SU-DHL-6 (cell line): ENCODE measurements around the gene PCED1A.

ENCODE experiments used
- H2AFZ ChIP-seq: fragments of 200-600 bp; sonication (generic); 2 replicates; pipeline ENCODE4 v1.6.1; 2014; ENCODE audit warnings: low read depth, mild to moderate bottlenecking, moderate library complexity, mixed read lengths, antibody characterized with exemption, low read length; ENCODE audit not compliant: severe bottlenecking
- H3F3A ChIP-seq: fragments of 200-600 bp; shearing (Covaris generic); 2 replicates; pipeline ENCODE4 v1.6.0; 2016; ENCODE audit warnings: antibody characterized with exemption, mild to moderate bottlenecking; ENCODE audit not compliant: insufficient read depth
- H3K27ac ChIP-seq: fragments of 200-600 bp; sonication (generic); 2 replicates; pipeline ENCODE4 v1.5.1; 2016; ENCODE audit warnings: low read depth, mild to moderate bottlenecking, low read length, moderate library complexity, mixed read lengths
- H3K27me3 ChIP-seq: fragments of 200-600 bp; sonication (generic), shearing (Covaris generic); 2 replicates; pipeline ENCODE4 v1.6.0; 2014; ENCODE audit warnings: mild to moderate bottlenecking, low read length
- H3K36me3 ChIP-seq: fragments of 200-600 bp; sonication (generic); 2 replicates; pipeline ENCODE4 v1.6.1; 2014; ENCODE audit warnings: mild to moderate bottlenecking, low read length, mixed read lengths
- H3K4me2 ChIP-seq: fragments of 300-600, 200-600 bp; shearing (Covaris generic), sonication (generic); 2 replicates; pipeline ENCODE4 v1.6.0; 2014; ENCODE audit warnings: low read length, low read depth, mild to moderate bottlenecking; ENCODE audit not compliant: poor library complexity, severe bottlenecking
- H3K4me3 ChIP-seq: fragments of 200-600 bp; sonication (generic); 2 replicates; pipeline ENCODE4 v1.5.1; 2014; ENCODE audit warnings: antibody characterized with exemption, low read length, mild to moderate bottlenecking, mixed read lengths; ENCODE audit not compliant: insufficient read depth, poor library complexity, severe bottlenecking
- H3K79me2 ChIP-seq: fragments of 200-600 bp; sonication (generic); 2 replicates; pipeline ENCODE4 v1.6.1; 2014; ENCODE audit warnings: mild to moderate bottlenecking, low read length, moderate library complexity; ENCODE audit not compliant: insufficient read depth
- H3K9ac ChIP-seq: fragments of 200-600 bp; sonication (generic); 2 replicates; pipeline ENCODE4 v1.7.0; 2014; ENCODE audit warnings: mild to moderate bottlenecking, low read length
- H3K9me2 ChIP-seq: fragments of 200-600 bp; sonication (generic); replicated peaks from 2 replicates; pipeline ENCODE4 v1.6.1; 2014; ENCODE audit warnings: low read length; ENCODE audit not compliant: insufficient read depth
- H3K9me3 ChIP-seq: fragments of 200-600 bp; sonication (generic); 2 replicates; pipeline ENCODE4 v1.6.1; 2014; ENCODE audit warnings: low read length, mixed read lengths; ENCODE audit not compliant: insufficient read depth
- H4K20me1 ChIP-seq: fragments of 200-600 bp; sonication (generic); 2 replicates; pipeline ENCODE4 v1.6.1; 2014; ENCODE audit warnings: low read depth, mild to moderate bottlenecking, antibody characterized with exemption, low read length, moderate library complexity, mixed read lengths
- CTCF ChIP-seq: fragments of 200-600 bp; sonication (generic); IDR thresholded peaks from one replicate; pipeline ENCODE4 v1.5.1; 2017; ENCODE audit warnings: antibody characterized with exemption, mild to moderate bottlenecking, low read length, moderate library complexity; ENCODE audit not compliant: insufficient read depth, poor library complexity, severe bottlenecking
- EZH2phosphoT487 ChIP-seq: fragments of 200-600 bp; sonication (generic), shearing (Covaris generic); conservative IDR thresholded peaks from 2 replicates; pipeline ENCODE4 v1.6.1; 2018; ENCODE audit warnings: mild to moderate bottlenecking, antibody characterized with exemption, low read length, moderate library complexity, mixed read lengths

PCED1A gene

GRCh38 chr20:2872459-2873009 is 32.1 kb upstream of the PCED1A start:
- peak overlapping the region; percentile 72 for H3K4me3 ChIP-seq
- H3K27ac ChIP-seq: peak overlapping the region; percentile 42; the same call in 1 of the 2 replicates
- peak overlapping the region; percentile 97 for H2AFZ ChIP-seq

GRCh38 chr20:2871661-2872458 is 31.4 kb upstream of the PCED1A start:
- Histone ChIP-seq H4K20me1 (no peaks in the 10 kb centered on the region), H2AFZ (peak overlapping the region; percentile 97), H3K27ac (no peak overlapping the region)

More at GRCh38 chr20:2872459-2873009, 32.1 kb upstream of the PCED1A start:
- Histone ChIP-seq H3K79me2 (peaks cover 39% of the 10 kb centered on the region), H4K20me1 (no peaks in the 10 kb centered on the region), H3K9me3 (no peaks in the 10 kb centered on the region), H3K27me3 (no peaks in the 10 kb centered on the region), H3K9me2 (no peaks in the 10 kb centered on the region), H3K4me2 (peak overlapping the region; percentile 94), H3F3A (0 out of 2 replicates have a peak, but pooled peaks cover 11% of the 10 kb centered on the region), H3K36me3 (no peaks in the 10 kb centered on the region), H3K9ac (peak overlapping the region; percentile 86)
- TF ChIP-seq EZH2phosphoT487 (no peak), CTCF (no peak)

GRCh38 chr20:2871111-2871465 is 30.6 kb upstream of the PCED1A start:
- TF ChIP-seq CTCF (no peak), EZH2phosphoT487 (no peak)
- Histone ChIP-seq H3K9me2 (no peaks in the 10 kb centered on the region), H4K20me1 (no peaks in the 10 kb centered on the region), H3K9me3 (no peaks in the 10 kb centered on the region), H3F3A (0 out of 2 replicates have a peak, but pooled peaks cover 11% of the 10 kb centered on the region), H3K9ac (no peak overlapping the region), H2AFZ (no peak overlapping the region), H3K27me3 (no peaks in the 10 kb centered on the region), H3K4me3 (no peak overlapping the region), H3K79me2 (peaks cover 25% of the 10 kb centered on the region), H3K36me3 (no peaks in the 10 kb centered on the region), H3K27ac (no peak overlapping the region), H3K4me2 (no peak overlapping the region)

More at GRCh38 chr20:2871661-2872458, 31.4 kb upstream of the PCED1A start:
- no peaks in the 10 kb centered on the region for H3K9me3 ChIP-seq
- H3K9me2 ChIP-seq: no peaks in the 10 kb centered on the region
- no peaks in the 10 kb centered on the region for H3K36me3 ChIP-seq
- H3K4me3 ChIP-seq: peak overlapping the region; percentile 72
- 0 out of 2 replicates have a peak, but pooled peaks cover 11% of the 10 kb centered on the region for H3F3A ChIP-seq
- H3K4me2 ChIP-seq: peak overlapping the region; percentile 94
- peak overlapping the region; percentile 86 for H3K9ac ChIP-seq
- peaks cover 33% of the 10 kb centered on the region for H3K79me2 ChIP-seq
- no peak for TF ChIP-seq EZH2phosphoT487
- H3K27me3 ChIP-seq: no peaks in the 10 kb centered on the region

GRCh38 chr20:2869381-2869780 is 28.9 kb upstream of the PCED1A start:
- H3K27ac ChIP-seq: no peak overlapping the region
- H3K9ac ChIP-seq: no peak overlapping the region

More at GRCh38 chr20:2869381-2869780, 28.9 kb upstream of the PCED1A start:
- H4K20me1 ChIP-seq: no peaks in the 10 kb centered on the region
- no peak overlapping the region for H2AFZ ChIP-seq
- no peaks in the 10 kb centered on the region for H3K9me3 ChIP-seq
- TF ChIP-seq EZH2phosphoT487: no peak
- no peak for TF ChIP-seq CTCF
- no peak overlapping the region for H3K4me2 ChIP-seq
- no peaks in the 10 kb centered on the region for H3K27me3 ChIP-seq
- H3K36me3 ChIP-seq: no peaks in the 10 kb centered on the region
- H3K79me2 ChIP-seq: peaks cover 8% of the 10 kb centered on the region
- H3F3A ChIP-seq: 0 out of 2 replicates have a peak, but pooled peaks cover 10% of the 10 kb centered on the region
- no peaks in the 10 kb centered on the region for H3K9me2 ChIP-seq
- H3K4me3 ChIP-seq: no peak overlapping the region
